Measurements from ENCODE around the gene MBD5.

MBD5 gene

GRCh38 chr2:148338541-148338940 is 317.6 kb downstream of the MBD5 start:
- DNase-seq, result no peak

DNA sequence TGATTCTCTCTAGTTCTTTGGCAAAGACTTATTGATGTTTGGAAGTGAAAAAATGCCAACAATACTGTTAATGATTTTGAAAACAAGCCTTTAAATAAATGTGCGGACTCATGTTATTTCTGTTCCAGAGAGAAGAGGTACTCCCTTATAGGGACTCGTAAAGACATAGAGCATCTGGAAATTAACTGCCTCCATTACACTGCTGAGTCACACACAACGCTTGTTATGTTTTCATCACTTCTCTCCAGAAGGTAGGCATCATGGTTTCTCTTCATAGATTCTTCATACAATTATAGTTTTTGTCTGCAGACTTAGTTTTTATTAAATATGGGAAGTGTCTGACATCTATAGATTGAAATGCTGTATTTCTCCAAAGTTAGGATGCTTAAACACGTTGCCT is 321.2 kb downstream of the MBD5 start:
- DNase-seq, result no peak

- DNase-seq, result no peak
Measured at GRCh38 chr2:148350199-148350598, 329.3 kb downstream of the MBD5 start.

DNA sequence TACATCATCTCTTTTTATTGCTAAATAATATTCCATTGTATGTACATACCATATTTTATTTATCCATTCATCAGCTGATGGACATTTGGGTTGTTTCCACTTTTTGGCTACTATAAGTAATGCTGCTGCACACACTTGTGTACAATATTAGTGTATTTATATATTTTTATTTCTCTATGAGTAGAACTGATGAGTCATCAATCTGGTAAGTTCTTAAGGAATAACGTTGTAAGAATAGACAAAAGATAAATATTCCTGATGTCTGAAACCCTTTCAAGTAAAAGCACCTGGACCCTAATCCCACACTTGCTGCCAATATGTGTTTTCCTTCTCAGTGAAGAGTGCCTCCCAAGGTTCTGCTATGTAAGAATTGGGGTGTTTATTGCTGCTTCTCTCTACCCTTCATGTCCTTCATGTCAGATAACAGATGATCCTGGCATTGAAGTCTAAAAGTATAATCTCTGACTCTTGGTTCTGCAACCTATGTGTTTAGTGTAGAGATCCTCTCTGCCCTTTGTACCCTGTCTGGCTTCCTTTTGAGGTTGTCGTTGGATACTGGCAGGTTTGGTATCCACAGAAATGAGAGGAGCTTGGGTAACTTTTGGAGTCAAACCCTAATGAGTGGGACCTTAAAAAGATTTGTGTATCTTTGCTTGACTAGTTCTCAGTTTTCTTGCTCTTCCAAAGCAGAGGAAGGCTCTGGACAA is 330.7 kb downstream of the MBD5 start:
- DNase-seq, result no peak

DNA sequence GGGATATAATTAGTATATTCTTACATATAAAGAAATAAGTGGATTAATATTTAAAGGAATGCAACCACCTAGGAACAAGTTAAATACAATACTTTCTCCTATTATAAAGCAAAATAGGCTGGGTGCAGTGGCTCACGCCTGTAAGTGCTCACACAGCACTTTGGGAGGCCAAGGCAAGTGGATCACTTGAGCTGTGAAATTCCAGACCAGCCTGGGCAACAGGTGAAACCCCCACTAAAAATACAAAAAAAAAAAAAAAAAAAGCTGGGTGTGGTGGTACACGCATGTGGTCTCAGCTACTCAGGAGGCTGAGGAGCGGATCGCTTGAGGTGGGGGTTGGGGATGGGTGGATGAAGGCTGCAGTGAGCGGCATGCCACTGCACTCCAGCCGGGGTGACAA is 337.5 kb downstream of the MBD5 start:
- no peak for DNase-seq

- no peak for DNase-seq
Measured at GRCh38 chr2:148360662-148361061, 339.8 kb downstream of the MBD5 start.

GRCh38 chr2:148362144-148362796 is 341.4 kb downstream of the MBD5 start:
- no peak for DNase-seq

DNA sequence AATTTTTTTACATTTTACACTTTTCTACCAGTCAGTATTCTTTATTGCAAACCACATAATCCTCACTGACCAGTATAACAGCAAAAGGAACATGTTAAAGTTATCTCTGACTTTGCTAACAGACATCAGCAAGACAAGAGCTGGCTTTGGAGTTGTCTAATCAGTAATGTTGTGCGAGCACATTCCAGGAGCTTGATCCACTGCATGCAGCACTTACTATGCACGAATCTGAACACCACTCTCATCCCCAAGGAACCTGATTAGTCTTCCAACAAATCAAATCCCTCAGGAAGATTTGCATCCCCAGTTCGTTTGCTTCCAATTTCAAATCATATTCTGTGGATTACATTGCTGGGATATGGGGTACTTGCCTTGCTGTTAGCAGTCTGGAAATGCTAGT is 354.3 kb downstream of the MBD5 start:
- no peak for DNase-seq

- no peak for DNase-seq
Measured at GRCh38 chr2:148391324-148391723, 370.4 kb downstream of the MBD5 start.

GRCh38 chr2:148402786-148403185 is 381.9 kb downstream of the MBD5 start:
- no peak for DNase-seq

DNA sequence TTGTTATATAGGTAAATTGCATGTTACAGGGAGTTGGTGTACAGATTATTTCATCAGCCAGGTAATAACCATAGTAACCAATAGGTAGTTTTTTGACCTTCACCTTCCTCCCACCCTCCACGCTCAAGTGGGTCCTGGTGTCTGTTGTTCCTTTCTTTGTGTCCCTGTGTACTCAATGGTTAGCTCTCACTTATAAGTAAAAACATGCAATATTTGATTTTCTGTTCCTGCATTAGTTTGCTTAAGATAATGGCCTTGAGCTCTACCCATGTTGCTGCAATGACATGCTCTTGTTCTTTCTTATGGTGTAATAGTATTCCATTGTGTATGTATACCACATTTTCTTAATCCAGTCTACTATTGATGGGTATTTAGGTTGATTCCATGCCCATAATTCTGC is 390.0 kb downstream of the MBD5 start:
- DNase-seq, result no peak

DNA sequence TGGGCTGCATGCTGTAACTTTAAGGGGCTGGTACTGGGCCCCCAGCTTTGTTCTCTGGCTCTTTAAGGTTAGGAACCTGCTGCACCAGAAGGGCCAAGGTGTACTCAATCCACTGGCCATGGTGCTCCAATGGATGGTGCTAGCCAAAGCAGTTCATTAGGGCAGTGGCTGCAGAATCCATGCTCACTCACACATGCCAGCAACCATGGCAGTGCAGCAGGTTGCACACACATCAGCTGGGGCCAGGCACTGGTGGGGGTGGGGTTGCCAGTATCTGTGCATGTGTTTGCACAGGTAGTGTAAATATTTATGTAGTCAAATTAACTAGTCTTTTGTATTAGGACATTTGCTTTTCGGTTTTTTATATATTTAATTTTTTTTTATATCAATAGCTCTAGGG is 395.4 kb downstream of the MBD5 start:
- DNase-seq, result no peak

GRCh38 chr2:148430101-148430500 is 409.2 kb downstream of the MBD5 start:
- no peak for DNase-seq

DNA sequence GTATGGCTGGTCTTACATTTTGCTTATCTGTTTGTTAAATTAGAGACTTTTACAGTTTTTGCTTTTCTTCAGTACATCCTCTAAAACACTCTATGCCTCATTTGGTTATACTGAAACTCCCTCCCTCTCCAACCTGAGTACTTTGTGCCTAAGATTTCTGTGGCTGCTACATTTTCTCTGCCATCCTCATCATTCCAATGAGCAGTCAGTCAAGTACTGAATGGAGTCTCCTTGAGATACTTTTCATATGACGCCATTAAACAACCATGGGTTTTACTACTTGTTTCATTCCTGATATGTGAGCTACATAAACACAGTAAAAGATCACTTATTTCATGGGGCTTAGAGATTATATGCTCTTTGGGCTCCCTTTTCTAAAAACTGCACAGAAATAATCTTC is 427.0 kb downstream of the MBD5 start:
- no peak for DNase-seq

DNA sequence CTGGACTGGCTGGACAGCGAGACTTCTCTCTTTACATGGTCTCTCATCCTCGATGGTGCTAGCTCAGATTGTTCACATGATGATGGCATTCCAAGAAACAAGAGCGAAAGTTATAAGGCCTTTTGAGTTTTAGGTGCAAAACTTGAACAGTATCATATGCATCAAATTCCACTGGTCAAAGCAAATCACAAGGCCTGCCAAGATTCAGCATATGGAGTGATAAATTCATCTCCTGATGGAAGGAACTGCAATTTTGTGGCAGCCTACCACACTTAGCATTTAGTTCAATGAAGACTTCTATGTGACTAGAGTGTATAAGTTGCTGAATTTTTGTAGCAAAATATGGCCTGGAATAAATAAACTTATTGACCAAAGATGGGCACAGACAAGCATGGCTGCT is 429.6 kb downstream of the MBD5 start:
- DNase-seq, result no peak

DNA sequence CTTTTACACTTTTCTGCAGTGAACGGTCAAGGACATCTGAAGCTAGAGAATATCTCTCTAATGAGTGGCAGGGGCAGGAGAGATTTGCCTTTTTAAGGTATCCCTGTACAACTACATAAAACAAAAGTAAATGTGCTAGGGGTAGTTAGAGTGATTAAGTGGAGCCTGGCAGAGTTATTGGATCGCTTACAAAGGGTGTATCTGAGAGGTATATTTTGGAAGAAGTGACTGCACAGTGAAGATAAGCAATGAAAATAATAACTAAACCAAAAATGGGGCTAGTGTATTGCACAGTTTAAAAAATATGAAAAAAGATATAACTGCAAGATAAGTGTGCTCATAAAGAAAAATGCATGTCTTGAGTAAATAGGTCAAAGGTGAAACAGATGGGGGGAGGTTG is 430.2 kb downstream of the MBD5 start:
- DNase-seq, result no peak

- no peak for DNase-seq
Measured at GRCh38 chr2:148455791-148456190, 434.9 kb downstream of the MBD5 start.

DNA sequence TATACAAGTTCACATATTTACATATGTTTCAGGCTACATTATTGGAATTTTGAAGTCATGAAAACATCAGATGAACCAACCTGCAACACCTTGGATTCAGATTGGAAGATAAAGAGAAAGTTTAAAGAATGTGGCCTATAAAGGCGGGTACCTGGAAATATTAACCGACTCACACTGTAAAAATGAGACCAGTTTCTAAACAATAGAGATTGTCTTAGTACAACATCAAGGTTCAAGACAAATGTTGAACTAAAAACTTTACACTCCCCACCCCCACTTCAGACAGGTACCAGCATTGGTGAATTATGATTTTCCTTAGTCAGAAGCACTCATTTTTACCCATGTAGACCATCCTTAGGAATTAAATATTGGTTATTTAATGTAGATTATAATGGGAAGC is 437.3 kb downstream of the MBD5 start:
- no peak for DNase-seq

DNA sequence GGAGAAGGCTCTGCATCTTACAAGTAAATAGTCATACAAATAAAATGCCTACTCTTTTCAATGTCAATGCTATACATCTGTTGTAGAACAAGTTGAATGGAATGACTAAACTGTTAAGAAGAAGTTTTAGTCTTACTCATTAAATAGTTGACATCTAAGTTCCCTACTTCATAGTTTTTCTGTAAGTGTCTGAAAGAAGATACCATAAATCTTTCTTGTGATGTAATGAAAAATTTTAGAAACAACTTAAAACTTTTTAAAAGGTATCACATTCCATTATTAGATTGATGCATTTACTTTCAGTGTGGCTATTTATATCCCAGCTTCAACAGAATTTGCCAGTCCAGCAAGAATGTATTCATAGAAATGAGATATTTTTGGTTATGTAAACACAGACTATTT is 438.5 kb downstream of the MBD5 start:
- DNase-seq, result no peak

GRCh38 chr2:148461876-148462275 is 441.0 kb downstream of the MBD5 start:
- DNase-seq, result no peak

- no peak for DNase-seq
Measured at GRCh38 chr2:148475626-148476025, 454.7 kb downstream of the MBD5 start.

DNA sequence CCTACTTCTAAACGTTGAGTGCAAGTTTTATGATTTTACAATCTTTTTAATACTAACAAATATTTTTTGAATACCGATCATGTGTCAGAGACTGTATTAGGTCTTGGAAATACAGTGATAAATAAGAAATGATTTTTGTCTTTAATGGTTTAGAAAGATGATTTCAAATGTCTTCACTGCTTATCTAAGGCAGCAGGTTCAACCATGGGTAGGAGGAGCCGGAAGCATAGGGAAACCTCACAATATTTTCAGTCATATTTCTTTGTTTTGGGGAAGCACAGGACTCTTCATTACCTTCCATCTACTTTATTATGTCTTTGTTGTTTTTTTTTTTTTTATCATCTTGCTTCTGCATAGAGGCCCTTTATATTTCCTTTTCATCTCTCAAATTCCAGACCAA is 458.5 kb downstream of the MBD5 start:
- no peak for DNase-seq

DNA sequence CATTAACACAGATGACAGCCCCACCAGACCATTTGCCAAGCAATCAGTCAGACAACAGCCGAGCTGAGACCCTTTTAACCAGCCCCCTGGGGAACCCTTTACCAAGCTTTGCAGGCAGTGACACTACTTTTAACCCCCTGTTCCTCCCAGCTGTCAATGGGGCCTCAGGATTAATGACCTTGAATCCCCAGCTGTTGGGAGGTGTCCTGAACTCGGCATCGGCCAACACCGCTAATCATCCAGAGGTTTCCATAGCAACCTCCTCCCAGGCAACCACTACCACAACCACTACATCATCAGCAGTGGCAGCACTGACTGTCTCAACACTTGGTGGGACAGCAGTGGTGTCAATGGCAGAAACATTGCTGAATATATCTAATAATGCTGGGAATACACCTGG is 462.8 kb downstream of the MBD5 start:
- peak; percentile 33 for DNase-seq

DNA sequence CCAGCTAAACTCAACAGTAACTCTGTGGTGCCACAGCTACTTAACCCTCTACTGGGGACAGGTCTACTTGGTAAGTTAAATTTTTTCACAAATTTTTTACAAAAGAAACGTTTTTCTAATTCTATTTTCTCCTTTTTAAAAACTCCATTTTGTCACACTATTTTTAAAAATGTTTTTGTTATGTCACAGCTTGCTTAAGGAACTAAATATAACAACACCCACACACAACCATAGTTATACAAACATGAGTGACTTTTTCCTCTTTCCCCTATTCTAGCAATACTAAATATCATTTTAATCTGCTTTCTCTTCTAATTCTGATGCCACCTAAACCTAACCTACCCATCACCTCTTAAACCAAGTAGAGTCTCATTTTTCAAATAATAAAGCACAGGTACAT is 463.2 kb downstream of the MBD5 start:
- no peak for DNase-seq

- DNase-seq, result no peak
Measured at GRCh38 chr2:148486655-148487054, 465.8 kb downstream of the MBD5 start.

Data from NCI-H1105 (cell line).